HepG2 (cell line): ENCODE data around the gene UQCC5. TPM values are rescaled to one million over a fixed set of nuclear protein-coding genes. Genes with fewer than 3 reads are reported as not detected.

Source experiments
- ATAC-seq: fragments of 200-7000 bp; cut with Tn5 transposase; 3 replicates; pipeline ENCODE4 v1.9.1; 2020; ENCODE audit warnings: mild to moderate bottlenecking, moderate library complexity
- BruUV-seq: library from RNA; stranded (reverse); fragments of 400-500 nt; replicated peaks from 2 replicates; lab custom pipeline; 2021; lab: Mats Ljungman, UMichigan
- CTCF ChIA-PET: fragments of 300-600 bp; formaldehyde crosslinking; extraction: SDS; loops from one replicate; lab custom pipeline; 2021; ENCODE audit warnings: low total read pairs, inconsistent platforms, low intra/inter-chr PET ratio; lab: Yijun Ruan, JAX
- POLR2A ChIA-PET: fragments of 350-600 bp; sonication (Branson Sonifier 250); formaldehyde crosslinking; loops from one replicate; lab custom pipeline; 2020; ENCODE audit warnings: antibody characterized with exemption, inconsistent platforms; lab: Yijun Ruan, JAX
- DNase-seq: peaks from one replicate; pipeline ENCODE4 v3.0.0-alpha.2; 2015; ENCODE audit warnings: low spot score
- FAIRE-seq: peaks from 3 replicates; lab custom pipeline; 2011; peaks lifted over from hg19 to GRCh38; lab: Jason Lieb, UNC
- H2AFZ ChIP-seq: one replicate; pipeline ENCODE4 v1.6.1; 2011; ENCODE audit warnings: low read length, inconsistent platforms
- H3K27ac ChIP-seq: fragments of 300-600 bp; 3 replicates; pipeline ENCODE4 v1.8.0; 2011; ENCODE audit warnings: mixed run types, mild to moderate bottlenecking, mixed read lengths, low read length, inconsistent platforms; ENCODE audit not compliant: insufficient read depth; ENCODE audit errors: extremely low read length
- H3K27me3 ChIP-seq, 2 experiments: fragments of 200-600 bp in 1 of 2; 2 replicates in 1 of 2; 3 replicates in 1 of 2; pipeline versions ENCODE4 v1.6.0 to v1.8.0; 2011; ENCODE audit warnings: low read length in 2 of 2, mild to moderate bottlenecking in 2 of 2, moderate library complexity in 2 of 2, inconsistent platforms in 1 of 2; ENCODE audit not compliant: insufficient read depth in 2 of 2, control insufficient read depth in 1 of 2
- H3K36me3 ChIP-seq, 2 experiments: fragments of 200-600 bp in 1 of 2; replicated peaks in 1 of 2; 2 replicates in 1 of 2; 3 replicates in 1 of 2; pipeline versions ENCODE4 v1.5.1 to v1.8.0; 2011; ENCODE audit warnings: low read length in 2 of 2, inconsistent platforms in 1 of 2; ENCODE audit not compliant: insufficient read depth in 2 of 2, control insufficient read depth in 1 of 2
- H3K4me1 ChIP-seq: 2 replicates; pipeline ENCODE4 v1.5.1; 2012; ENCODE audit warnings: low read length, inconsistent platforms; ENCODE audit not compliant: insufficient read depth
- H3K4me2 ChIP-seq: 2 replicates; pipeline ENCODE4 v1.6.0; 2011; ENCODE audit warnings: low read depth, low read length, inconsistent platforms
- H3K4me3 ChIP-seq, 3 experiments: fragments of 200-600 bp in 1 of 3; sonication (generic), shearing (Covaris generic) in 1 of 3; replicated peaks in 1 of 3; 2 replicates each; pipeline ENCODE4 v1.5.1; 2011 to 2016; ENCODE audit warnings: low read length in 3 of 3, inconsistent platforms in 2 of 3, low read depth in 2 of 3, mild to moderate bottlenecking in 2 of 3, control low read depth in 1 of 3, mixed read lengths in 1 of 3; ENCODE audit not compliant: insufficient read depth in 1 of 3
- H3K79me2 ChIP-seq: one replicate; pipeline ENCODE4 v1.6.1; 2011; ENCODE audit warnings: low read length, inconsistent platforms; ENCODE audit not compliant: insufficient read depth
- H3K9ac ChIP-seq: 2 replicates; pipeline ENCODE4 v1.6.0; 2011; ENCODE audit warnings: mild to moderate bottlenecking, low read depth, low read length, inconsistent platforms; ENCODE audit not compliant: insufficient read depth
- H3K9me3 ChIP-seq: 2 replicates; pipeline ENCODE4 v1.5.1; 2012; ENCODE audit warnings: mild to moderate bottlenecking, low read length
- H4K20me1 ChIP-seq: 2 replicates; pipeline ENCODE4 v1.6.0; 2011; ENCODE audit warnings: inconsistent platforms, mild to moderate bottlenecking, low read length, moderate library complexity; ENCODE audit not compliant: insufficient read depth
- AGO2 ChIP-seq: fragments of 200-400 bp; formaldehyde crosslinking; optimal IDR thresholded peaks from 2 replicates; pipeline ENCODE3; 2017; ENCODE audit warnings: mild to moderate bottlenecking, low read depth, low read length, moderate library complexity
- NFYC ChIP-seq: IDR thresholded peaks from 2 replicates; pipeline ENCODE4 v1.6.1; 2016; ENCODE audit warnings: missing genetic modification reagents, missing compliant biosample characterization
- SMARCE1 ChIP-seq: fragments of 450-650 bp; IDR thresholded peaks from 2 replicates; pipeline ENCODE4 v1.6.1; 2017; ENCODE audit warnings: borderline replicate concordance
- TRIM24 ChIP-seq: sonication (generic); formaldehyde crosslinking; IDR thresholded peaks from 2 replicates; pipeline ENCODE4 v1.8.0; 2022; ENCODE audit warnings: mild to moderate bottlenecking, missing genetic modification reagents
- ZNF101 ChIP-seq: sonication (generic); formaldehyde crosslinking; IDR thresholded peaks from 2 replicates; pipeline ENCODE4 v1.4.0; 2020; ENCODE audit warnings: mild to moderate bottlenecking, low read depth, missing genetic modification reagents, borderline replicate concordance
- ZNF558 ChIP-seq: sonication (generic); formaldehyde crosslinking; IDR thresholded peaks from 2 replicates; pipeline ENCODE4 v1.9.0; 2022; ENCODE audit warnings: mild to moderate bottlenecking, missing genetic modification reagents, borderline replicate concordance
- ZNF569 ChIP-seq: sonication (generic); formaldehyde crosslinking; IDR thresholded peaks from 2 replicates; pipeline ENCODE4 v1.5.0; 2020; ENCODE audit warnings: mild to moderate bottlenecking, missing genetic modification reagents, moderate library complexity, borderline replicate concordance
- ZNF768 ChIP-seq: sonication (generic); formaldehyde crosslinking; IDR thresholded peaks from 2 replicates; pipeline ENCODE4 v1.4.0; 2020; ENCODE audit warnings: missing genetic modification reagents
- ZNF788 ChIP-seq: sonication (generic); formaldehyde crosslinking; IDR thresholded peaks from 2 replicates; pipeline ENCODE4 v1.5.0; 2020; ENCODE audit warnings: mild to moderate bottlenecking, missing genetic modification reagents, borderline replicate concordance
- WGBS: methylation state at CpG from one replicate; pipeline ENCODE4 v1.1.6; 2017; ENCODE audit warnings: low lambda C conversion rate; 5-methylcytosine and 5-hydroxymethylcytosine counted together
- in situ Hi-C: cut with HindIII; loops from 2 replicates; pipeline ENCODE4 v1.10.0; 2017; ENCODE audit warnings: low pct_unique_long_range_greater_than_20kb; ENCODE audit not compliant: extremely low pct_ligation_motif_present
- intact Hi-C: fragments of 100-400 bp; cut with micrococcal nuclease; formaldehyde crosslinking; loops from one replicate; pipeline ENCODE4 v1.10.0; 2022; ENCODE audit not compliant: unreplicated experiment
- polyA plus RNA-seq, 8 experiments: library from polyadenylated mRNA; depleted of rRNA in 3 of 8; stranded (reverse) in 7 of 8; unstranded in 1 of 8; fragments of >200 nt; fragmentation: Illumina TruSeq in 4 of 8; extraction: Trizol in 4 of 8; gene quantifications; 2 replicates each; pipeline versions ENCODE4 v1.2.1 to v1.2.3, GENCODE V29; 2011 to 2016; ENCODE audit warnings: low read depth in 4 of 8, missing spikeins in 1 of 8, mixed read lengths in 1 of 8; ENCODE audit not compliant: insufficient read depth in 1 of 8
- total RNA-seq, 5 experiments: library from RNA; depleted of rRNA; stranded (reverse); fragments of >200 nt; fragmentation: Illumina TruSeq; extraction: Trizol; gene quantifications; 2 replicates each; pipeline ENCODE4 v1.2.3, GENCODE V29; 2016; ENCODE audit warnings: low read depth in 1 of 5

UQCC5 gene
- total and polyA plus RNA-seq, 2 of the 13 experiments (the other 11 are each of a cell fraction or from before 2014, with no cell fraction given), result 15.4 to 29.5 TPM

DNA sequence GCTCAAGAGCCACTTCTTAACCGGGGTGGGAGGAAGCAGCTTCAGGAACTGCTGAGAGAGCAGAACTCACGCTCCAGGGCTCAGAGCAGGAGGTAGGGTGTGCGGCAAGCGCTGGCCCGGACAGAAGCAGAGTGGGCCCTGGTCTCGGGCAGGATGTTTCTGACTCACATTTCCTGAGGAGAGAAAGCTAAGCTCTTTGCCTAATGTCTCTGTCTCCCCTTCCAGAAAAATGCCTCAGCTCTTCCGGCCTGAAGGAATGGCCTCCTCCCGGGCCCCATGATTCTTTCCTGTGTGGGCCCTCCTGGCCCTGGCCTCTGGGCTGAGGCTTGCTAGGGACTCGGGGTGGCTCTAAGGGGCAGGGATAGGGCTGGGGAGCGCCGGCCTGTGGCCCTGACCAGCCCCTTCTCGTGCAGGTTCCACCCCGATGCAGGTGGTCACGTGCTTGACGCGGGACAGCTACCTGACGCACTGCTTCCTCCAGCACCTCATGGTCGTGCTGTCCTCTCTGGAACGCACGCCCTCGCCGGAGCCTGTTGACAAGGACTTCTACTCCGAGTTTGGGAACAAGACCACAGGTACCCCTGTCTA lies 45.4 kb upstream of the UQCC5 start:
- intact Hi-C loops (no loop called here), in situ Hi-C loops (no loop called here)
- peaks cover 12% of the 10 kb centered on the region for H3K4me1 ChIP-seq
- no peaks in the 10 kb centered on the region for H3K27me3 ChIP-seq
- TF ChIP-seq TRIM24, result no peak
- TF ChIP-seq NFYC, result no peak
- no peak for TF ChIP-seq ZNF788 (CRISPR knock-in tag)
- TF ChIP-seq SMARCE1, result no peak
- no peak for TF ChIP-seq ZNF569
- TF ChIP-seq ZNF101 (CRISPR knock-in tag), result no peak
- no peak for TF ChIP-seq ZNF768
- FAIRE-seq (no peak), ATAC-seq (no peak), DNase-seq (no peak)
- no peaks in the 10 kb centered on the region; the same call in 1 of the 2 replicates for H4K20me1 ChIP-seq
- H3K4me2 ChIP-seq, result no peak overlapping the region
- ChIA-PET POLR2A (no interaction called here), CTCF (no interaction called here)
- peaks cover 16 to 36% of the 10 kb centered on the region in 2 experiments for H3K36me3 ChIP-seq
- no TSS peak for BruUV-seq
- H3K4me3 ChIP-seq, result no peak overlapping the region
- no peaks in the 10 kb centered on the region for H3K9me3 ChIP-seq
- H2AFZ ChIP-seq, result no peak overlapping the region
- 92% methylated on average over 9 of the region's 23 CpGs for WGBS
- H3K9ac ChIP-seq, result no peak overlapping the region
- H3K27ac ChIP-seq, result no peak overlapping the region
- H3K79me2 ChIP-seq, result no peaks in the 10 kb centered on the region

- no peaks in the 10 kb centered on the region for H3K9me3 ChIP-seq
- DNase-seq (no peak), FAIRE-seq (no peak), ATAC-seq (no peak)
- H3K36me3 ChIP-seq, result peaks cover 16 to 33% of the 10 kb centered on the region in 2 experiments
- peaks cover 22% of the 10 kb centered on the region for H3K4me1 ChIP-seq
- ChIA-PET POLR2A (no interaction called here), CTCF (no interaction called here)
- H3K27ac ChIP-seq, result no peak overlapping the region
- H3K79me2 ChIP-seq, result no peaks in the 10 kb centered on the region
- H3K9ac ChIP-seq, result no peak overlapping the region
- no peak overlapping the region for H3K4me2 ChIP-seq
- WGBS, result 100% methylated on average over 1 of the region's 21 CpGs
- no peaks in the 10 kb centered on the region for H3K27me3 ChIP-seq
- no peak overlapping the region for H2AFZ ChIP-seq
- no TSS peak for BruUV-seq
- in situ Hi-C loops, result no loop called here
- no peak overlapping the region for H3K4me3 ChIP-seq
- no peaks in the 10 kb centered on the region; the same call in 1 of the 2 replicates for H4K20me1 ChIP-seq
- TF ChIP-seq AGO2, result peak; percentile 45
- TF ChIP-seq ZNF558 (CRISPR knock-in tag), result no peak
- intact Hi-C loops, result no loop called here
These were observed 44.3 kb upstream of the UQCC5 start for GRCh38 chr3:52492059-52492458.
